Measurements from ENCODE around the gene AFM. TPM values are rescaled to one million over a fixed set of nuclear protein-coding genes. Genes with fewer than 3 reads are reported as not detected.

AFM gene, protein sequence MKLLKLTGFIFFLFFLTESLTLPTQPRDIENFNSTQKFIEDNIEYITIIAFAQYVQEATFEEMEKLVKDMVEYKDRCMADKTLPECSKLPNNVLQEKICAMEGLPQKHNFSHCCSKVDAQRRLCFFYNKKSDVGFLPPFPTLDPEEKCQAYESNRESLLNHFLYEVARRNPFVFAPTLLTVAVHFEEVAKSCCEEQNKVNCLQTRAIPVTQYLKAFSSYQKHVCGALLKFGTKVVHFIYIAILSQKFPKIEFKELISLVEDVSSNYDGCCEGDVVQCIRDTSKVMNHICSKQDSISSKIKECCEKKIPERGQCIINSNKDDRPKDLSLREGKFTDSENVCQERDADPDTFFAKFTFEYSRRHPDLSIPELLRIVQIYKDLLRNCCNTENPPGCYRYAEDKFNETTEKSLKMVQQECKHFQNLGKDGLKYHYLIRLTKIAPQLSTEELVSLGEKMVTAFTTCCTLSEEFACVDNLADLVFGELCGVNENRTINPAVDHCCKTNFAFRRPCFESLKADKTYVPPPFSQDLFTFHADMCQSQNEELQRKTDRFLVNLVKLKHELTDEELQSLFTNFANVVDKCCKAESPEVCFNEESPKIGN
- total RNA-seq, result under 1 TPM in 1 of 6 donors, not detected in 5; 0.20 TPM

DNA sequence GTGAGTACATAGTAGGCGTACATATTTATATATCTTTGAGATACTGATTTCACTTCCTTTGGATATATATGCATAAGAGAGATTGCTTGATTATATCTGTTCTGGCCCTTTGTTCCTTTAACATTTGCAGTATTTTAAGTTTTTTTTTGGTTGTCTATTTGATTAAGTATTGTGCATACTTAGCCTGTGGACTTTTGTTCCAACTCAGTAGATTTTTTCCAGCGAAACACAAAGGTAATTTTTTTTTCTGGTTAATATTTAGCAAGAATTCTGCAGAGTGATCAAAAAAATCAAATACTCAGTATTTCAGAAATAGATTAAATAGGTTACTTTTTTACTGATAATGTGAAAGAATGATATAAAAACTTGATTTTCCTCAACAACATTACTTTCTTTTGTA is at the start of gene AFM:
AFM (plus strand) TSS at position 388 of the 400 bp plus-strand sequence. CDS start 31 bp downstream, outside the sequence.
- no peaks in the 10 kb centered on the region for H3K27me3 ChIP-seq
- H3K9me3 ChIP-seq, result no peaks in the 10 kb centered on the region
- no peak for TF ChIP-seq POLR2AphosphoS5 (IDR thresholded peaks at IDR 0.05)
- TF ChIP-seq POLR2A (IDR thresholded peaks at IDR 0.05), result no peak
- no peak for TF ChIP-seq EP300 (IDR thresholded peaks at IDR 0.05)
- TF ChIP-seq, protein P1, sequence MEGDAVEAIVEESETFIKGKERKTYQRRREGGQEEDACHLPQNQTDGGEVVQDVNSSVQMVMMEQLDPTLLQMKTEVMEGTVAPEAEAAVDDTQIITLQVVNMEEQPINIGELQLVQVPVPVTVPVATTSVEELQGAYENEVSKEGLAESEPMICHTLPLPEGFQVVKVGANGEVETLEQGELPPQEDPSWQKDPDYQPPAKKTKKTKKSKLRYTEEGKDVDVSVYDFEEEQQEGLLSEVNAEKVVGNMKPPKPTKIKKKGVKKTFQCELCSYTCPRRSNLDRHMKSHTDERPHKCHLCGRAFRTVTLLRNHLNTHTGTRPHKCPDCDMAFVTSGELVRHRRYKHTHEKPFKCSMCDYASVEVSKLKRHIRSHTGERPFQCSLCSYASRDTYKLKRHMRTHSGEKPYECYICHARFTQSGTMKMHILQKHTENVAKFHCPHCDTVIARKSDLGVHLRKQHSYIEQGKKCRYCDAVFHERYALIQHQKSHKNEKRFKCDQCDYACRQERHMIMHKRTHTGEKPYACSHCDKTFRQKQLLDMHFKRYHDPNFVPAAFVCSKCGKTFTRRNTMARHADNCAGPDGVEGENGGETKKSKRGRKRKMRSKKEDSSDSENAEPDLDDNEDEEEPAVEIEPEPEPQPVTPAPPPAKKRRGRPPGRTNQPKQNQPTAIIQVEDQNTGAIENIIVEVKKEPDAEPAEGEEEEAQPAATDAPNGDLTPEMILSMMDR (IDR thresholded peaks at IDR 0.05), result no peak
- H3K36me3 ChIP-seq, result no peaks in the 10 kb centered on the region
- no peak within 1 kb of the TSS for H3K27ac ChIP-seq
- DNase-seq (no peak), ATAC-seq (ENCODE audit: low FRiP score in 2 of 2) (no peak)
- WGBS, 2 donors, result 44 to 45% methylated on average over 2 of the region's 2 CpGs
- H3K4me1 ChIP-seq, result no peaks in the 10 kb centered on the region
- H3K4me3 ChIP-seq, result no peak within 1 kb of the TSS

DNA sequence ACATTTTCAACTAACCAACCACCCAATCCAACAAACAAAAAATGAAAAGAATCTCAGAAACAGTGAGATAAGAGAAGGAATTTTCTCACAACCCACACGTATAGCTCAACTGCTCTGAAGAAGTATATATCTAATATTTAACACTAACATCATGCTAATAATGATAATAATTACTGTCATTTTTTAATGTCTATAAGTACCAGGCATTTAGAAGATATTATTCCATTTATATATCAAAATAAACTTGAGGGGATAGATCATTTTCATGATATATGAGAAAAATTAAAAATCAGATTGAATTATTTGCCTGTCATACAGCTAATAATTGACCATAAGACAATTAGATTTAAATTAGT is 49.8 kb upstream of the AFM start:
- Histone ChIP-seq H3K4me1 (no peaks in the 10 kb centered on the region), H3K4me3 (no peak overlapping the region), H3K27ac (no peak overlapping the region), H3K27me3 (no peaks in the 10 kb centered on the region), H3K9me3 (no peaks in the 10 kb centered on the region), H3K36me3 (no peaks in the 10 kb centered on the region)
- DNase-seq, result no peak
- no peak for TF ChIP-seq POLR2AphosphoS5 (IDR thresholded peaks at IDR 0.05)
- no peak for TF ChIP-seq EP300 (IDR thresholded peaks at IDR 0.05)
- TF ChIP-seq POLR2A (IDR thresholded peaks at IDR 0.05), result no peak
- TF ChIP-seq, protein P1 (IDR thresholded peaks at IDR 0.05), result no peak
- WGBS, 2 donors, result 65 to 67% methylated on average over 1 of the region's 1 CpG
- ATAC-seq (ENCODE audit: low FRiP score in 2 of 2), result no peak

DNA sequence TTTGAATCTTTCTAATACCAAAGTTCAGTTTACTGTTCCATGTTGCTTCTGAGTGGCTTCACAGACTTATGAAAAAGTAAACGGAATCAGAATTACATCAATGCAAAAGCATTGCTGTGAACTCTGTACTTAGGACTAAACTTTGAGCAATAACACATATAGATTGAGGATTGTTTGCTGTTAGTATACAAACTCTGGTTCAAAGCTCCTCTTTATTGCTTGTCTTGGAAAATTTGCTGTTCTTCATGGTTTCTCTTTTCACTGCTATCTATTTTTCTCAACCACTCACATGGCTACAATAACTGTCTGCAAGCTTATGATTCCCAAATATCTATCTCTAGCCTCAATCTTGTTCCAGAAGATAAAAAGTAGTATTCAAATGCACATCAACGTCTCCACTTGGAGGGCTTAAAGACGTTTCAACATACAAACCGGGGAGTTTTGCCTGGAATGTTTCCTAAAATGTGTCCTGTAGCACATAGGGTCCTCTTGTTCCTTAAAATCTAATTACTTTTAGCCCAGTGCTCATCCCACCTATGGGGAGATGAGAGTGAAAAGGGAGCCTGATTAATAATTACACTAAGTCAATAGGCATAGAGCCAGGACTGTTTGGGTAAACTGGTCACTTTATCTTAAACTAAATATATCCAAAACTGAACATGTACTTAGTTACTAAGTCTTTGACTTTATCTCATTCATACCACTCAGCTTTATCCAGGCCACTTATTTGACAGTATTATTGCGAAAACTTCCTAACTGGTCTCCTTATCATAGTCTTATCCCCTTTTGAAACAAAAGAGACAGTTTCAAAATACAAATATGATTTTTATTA is 49.2 kb upstream of the AFM start:
- Histone ChIP-seq H3K4me1 (no peaks in the 10 kb centered on the region), H3K36me3 (no peaks in the 10 kb centered on the region), H3K9me3 (no peaks in the 10 kb centered on the region), H3K27ac (no peak overlapping the region), H3K27me3 (no peaks in the 10 kb centered on the region), H3K4me3 (no peak overlapping the region)
- DNase-seq (no peak), ATAC-seq (ENCODE audit: low FRiP score in 2 of 2) (no peak)
- TF ChIP-seq, protein P1 (IDR thresholded peaks at IDR 0.05), result no peak
- 55 to 66% methylated on average over 5 of the region's 5 CpGs for WGBS, 2 donors

DNA sequence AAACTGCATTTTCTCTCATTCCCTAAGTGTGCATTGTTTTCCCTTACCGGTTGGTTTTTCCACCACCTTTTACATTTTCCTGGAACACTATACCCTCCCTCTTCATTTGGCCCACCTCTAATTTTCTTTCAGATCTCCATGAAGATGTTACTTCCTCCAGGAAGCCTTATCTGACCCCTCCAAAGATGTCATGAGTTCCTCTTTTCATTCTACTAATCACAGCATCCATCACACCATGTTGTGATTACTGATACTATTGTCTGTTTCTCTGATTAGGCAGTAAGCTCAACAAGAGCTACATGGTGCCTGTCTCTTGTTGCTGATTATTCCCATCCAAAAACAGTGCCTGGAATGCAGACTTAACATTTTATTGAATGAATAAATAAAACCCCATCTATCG is 48.4 kb upstream of the AFM start:
- no peaks in the 10 kb centered on the region for H3K27me3 ChIP-seq
- DNase-seq (no peak), ATAC-seq (ENCODE audit: low FRiP score in 2 of 2) (no peak)
- no peaks in the 10 kb centered on the region for H3K4me1 ChIP-seq
- no peak overlapping the region for H3K27ac ChIP-seq
- H3K9me3 ChIP-seq, result no peaks in the 10 kb centered on the region
- WGBS, 2 donors, result 63 to 65% methylated on average over 2 of the region's 2 CpGs
- no peaks in the 10 kb centered on the region for H3K36me3 ChIP-seq
- TF ChIP-seq, protein P1 (IDR thresholded peaks at IDR 0.05), result no peak
- no peak for TF ChIP-seq EP300 (IDR thresholded peaks at IDR 0.05)
- no peak for TF ChIP-seq POLR2AphosphoS5 (IDR thresholded peaks at IDR 0.05)
- no peak for TF ChIP-seq POLR2A (IDR thresholded peaks at IDR 0.05)
- no peak overlapping the region for H3K4me3 ChIP-seq

Measured in upper lobe of left lung (tissue), 6 donors.